ENCODE data around the gene TSPO. TPM values are rescaled to one million over a fixed set of nuclear protein-coding genes. Genes with fewer than 3 reads are reported as not detected.

The TSPO gene
- total and polyA plus RNA-seq, 2 experiments from 2014 or later, result 34.6 to 44.7 TPM

DNA sequence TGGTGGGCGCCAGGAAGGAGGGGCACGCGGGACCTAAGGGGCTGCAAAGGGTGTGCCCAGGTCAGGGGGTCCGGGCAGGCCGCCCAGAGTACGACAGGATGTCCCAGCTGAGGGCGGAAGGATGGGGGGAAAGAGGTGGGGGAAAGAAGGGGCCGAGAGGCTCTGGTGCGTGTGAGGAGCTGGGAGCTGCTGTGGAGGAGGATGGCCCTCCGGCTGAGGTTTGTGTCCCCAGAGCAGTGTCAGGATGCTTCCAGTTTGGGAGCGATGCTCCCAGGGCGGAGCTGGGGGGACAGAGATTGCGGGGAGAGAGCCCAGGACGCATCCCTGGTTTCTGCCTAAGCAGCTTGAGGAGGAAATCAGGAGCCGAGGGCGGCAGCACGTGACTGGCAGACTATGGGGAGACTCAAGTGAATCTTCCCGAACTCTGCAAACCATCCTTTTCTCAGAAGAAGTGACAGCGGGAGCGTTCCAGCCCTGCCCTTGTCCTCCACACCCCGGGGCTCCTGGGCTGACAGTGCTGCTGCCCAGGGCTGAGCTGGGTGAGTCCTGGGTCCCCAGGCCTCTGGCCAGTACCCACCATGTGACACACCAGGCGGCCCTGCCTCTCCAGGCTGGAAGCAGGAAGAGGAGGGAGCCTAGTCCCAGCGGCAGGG lies 55.3 kb downstream of the TSPO start (continued):
- TF ChIP-seq, protein P1, sequence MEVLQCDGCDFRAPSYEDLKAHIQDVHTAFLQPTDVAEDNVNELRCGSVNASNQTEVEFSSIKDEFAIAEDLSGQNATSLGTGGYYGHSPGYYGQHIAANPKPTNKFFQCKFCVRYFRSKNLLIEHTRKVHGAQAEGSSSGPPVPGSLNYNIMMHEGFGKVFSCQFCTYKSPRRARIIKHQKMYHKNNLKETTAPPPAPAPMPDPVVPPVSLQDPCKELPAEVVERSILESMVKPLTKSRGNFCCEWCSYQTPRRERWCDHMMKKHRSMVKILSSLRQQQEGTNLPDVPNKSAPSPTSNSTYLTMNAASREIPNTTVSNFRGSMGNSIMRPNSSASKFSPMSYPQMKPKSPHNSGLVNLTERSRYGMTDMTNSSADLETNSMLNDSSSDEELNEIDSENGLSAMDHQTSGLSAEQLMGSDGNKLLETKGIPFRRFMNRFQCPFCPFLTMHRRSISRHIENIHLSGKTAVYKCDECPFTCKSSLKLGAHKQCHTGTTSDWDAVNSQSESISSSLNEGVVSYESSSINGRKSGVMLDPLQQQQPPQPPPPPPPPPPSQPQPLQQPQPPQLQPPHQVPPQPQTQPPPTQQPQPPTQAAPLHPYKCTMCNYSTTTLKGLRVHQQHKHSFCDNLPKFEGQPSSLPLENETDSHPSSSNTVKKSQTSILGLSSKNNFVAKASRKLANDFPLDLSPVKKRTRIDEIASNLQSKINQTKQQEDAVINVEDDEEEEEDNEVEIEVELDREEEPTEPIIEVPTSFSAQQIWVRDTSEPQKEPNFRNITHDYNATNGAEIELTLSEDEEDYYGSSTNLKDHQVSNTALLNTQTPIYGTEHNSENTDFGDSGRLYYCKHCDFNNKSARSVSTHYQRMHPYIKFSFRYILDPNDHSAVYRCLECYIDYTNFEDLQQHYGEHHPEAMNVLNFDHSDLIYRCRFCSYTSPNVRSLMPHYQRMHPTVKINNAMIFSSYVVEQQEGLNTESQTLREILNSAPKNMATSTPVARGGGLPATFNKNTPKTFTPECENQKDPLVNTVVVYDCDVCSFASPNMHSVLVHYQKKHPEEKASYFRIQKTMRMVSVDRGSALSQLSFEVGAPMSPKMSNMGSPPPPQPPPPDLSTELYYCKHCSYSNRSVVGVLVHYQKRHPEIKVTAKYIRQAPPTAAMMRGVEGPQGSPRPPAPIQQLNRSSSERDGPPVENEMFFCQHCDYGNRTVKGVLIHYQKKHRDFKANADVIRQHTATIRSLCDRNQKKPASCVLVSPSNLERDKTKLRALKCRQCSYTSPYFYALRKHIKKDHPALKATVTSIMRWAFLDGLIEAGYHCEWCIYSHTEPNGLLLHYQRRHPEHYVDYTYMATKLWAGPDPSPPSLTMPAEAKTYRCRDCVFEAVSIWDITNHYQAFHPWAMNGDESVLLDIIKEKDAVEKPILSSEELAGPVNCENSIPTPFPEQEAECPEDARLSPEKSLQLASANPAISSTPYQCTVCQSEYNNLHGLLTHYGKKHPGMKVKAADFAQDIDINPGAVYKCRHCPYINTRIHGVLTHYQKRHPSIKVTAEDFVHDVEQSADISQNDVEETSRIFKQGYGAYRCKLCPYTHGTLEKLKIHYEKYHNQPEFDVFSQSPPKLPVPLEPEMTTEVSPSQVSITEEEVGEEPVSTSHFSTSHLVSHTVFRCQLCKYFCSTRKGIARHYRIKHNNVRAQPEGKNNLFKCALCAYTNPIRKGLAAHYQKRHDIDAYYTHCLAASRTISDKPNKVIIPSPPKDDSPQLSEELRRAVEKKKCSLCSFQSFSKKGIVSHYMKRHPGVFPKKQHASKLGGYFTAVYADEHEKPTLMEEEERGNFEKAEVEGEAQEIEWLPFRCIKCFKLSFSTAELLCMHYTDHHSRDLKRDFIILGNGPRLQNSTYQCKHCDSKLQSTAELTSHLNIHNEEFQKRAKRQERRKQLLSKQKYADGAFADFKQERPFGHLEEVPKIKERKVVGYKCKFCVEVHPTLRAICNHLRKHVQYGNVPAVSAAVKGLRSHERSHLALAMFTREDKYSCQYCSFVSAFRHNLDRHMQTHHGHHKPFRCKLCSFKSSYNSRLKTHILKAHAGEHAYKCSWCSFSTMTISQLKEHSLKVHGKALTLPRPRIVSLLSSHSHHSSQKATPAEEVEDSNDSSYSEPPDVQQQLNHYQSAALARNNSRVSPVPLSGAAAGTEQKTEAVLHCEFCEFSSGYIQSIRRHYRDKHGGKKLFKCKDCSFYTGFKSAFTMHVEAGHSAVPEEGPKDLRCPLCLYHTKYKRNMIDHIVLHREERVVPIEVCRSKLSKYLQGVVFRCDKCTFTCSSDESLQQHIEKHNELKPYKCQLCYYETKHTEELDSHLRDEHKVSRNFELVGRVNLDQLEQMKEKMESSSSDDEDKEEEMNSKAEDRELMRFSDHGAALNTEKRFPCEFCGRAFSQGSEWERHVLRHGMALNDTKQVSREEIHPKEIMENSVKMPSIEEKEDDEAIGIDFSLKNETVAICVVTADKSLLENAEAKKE (CRISPR knock-in tag; IDR thresholded peaks at IDR 0.05), result no peak
- no peak for TF ChIP-seq CREB1 (CRISPR knock-in tag; IDR thresholded peaks at IDR 0.05; ENCODE audit: low read depth)
- no peak for TF ChIP-seq EZH2 (IDR thresholded peaks at IDR 0.05; ENCODE audit: low read depth, unreplicated experiment)
- TF ChIP-seq POLR2AphosphoS5 (IDR thresholded peaks at IDR 0.05; ENCODE audit: low read depth), result no peak
- TF ChIP-seq CTCF (conservative IDR thresholded peaks at IDR 0.05; ENCODE audit: low read depth in 2 of 2), result no peak
- TF ChIP-seq ETS1 (IDR thresholded peaks at IDR 0.05), result no peak
- no peak for TF ChIP-seq EZH2phosphoT487 (IDR thresholded peaks at IDR 0.05; ENCODE audit: unreplicated experiment)
